ENCODE results near the gene MDFIC.

The MDFIC gene

DNA sequence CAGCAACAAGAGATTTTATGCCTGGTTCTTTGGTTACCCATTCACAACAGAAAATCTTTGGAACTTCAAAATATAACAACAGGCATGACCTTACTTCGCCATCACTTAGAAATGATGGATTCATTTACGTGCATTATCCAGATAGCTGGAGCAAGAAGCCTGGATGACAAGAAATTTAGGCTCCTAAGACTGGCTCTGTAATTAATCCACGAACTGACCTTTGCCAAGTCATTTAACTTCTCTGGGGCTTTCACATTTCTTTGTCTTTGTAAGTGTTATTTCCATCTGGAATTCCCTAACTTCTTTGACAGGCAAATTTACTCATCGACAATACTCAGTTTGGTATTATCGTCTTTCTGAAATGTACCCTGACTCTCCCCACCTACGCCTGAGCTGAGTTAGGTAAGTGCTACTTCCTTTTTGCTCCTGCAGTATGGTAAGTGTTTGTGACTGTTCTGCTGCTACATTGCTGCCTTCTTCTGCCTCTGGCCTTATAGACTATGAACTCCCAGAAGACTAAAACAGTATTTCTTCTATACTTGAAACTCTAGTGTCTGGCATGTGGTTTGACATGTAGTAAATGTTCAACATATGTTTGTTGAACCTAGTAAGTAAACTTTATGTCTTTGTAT is 5.5 kb upstream of the MDFIC start:
- no peak for DNase-seq (ENCODE audit: low read depth)
- no peak overlapping the region for H3K4me3 ChIP-seq (ENCODE audit: control insufficient read depth, low read depth, low read length)
- TF ChIP-seq, protein P1, sequence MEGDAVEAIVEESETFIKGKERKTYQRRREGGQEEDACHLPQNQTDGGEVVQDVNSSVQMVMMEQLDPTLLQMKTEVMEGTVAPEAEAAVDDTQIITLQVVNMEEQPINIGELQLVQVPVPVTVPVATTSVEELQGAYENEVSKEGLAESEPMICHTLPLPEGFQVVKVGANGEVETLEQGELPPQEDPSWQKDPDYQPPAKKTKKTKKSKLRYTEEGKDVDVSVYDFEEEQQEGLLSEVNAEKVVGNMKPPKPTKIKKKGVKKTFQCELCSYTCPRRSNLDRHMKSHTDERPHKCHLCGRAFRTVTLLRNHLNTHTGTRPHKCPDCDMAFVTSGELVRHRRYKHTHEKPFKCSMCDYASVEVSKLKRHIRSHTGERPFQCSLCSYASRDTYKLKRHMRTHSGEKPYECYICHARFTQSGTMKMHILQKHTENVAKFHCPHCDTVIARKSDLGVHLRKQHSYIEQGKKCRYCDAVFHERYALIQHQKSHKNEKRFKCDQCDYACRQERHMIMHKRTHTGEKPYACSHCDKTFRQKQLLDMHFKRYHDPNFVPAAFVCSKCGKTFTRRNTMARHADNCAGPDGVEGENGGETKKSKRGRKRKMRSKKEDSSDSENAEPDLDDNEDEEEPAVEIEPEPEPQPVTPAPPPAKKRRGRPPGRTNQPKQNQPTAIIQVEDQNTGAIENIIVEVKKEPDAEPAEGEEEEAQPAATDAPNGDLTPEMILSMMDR (conservative IDR thresholded peaks at IDR 0.05; ENCODE audit: control insufficient read depth, insufficient read depth, low read depth, low read length), result no peak

DNA sequence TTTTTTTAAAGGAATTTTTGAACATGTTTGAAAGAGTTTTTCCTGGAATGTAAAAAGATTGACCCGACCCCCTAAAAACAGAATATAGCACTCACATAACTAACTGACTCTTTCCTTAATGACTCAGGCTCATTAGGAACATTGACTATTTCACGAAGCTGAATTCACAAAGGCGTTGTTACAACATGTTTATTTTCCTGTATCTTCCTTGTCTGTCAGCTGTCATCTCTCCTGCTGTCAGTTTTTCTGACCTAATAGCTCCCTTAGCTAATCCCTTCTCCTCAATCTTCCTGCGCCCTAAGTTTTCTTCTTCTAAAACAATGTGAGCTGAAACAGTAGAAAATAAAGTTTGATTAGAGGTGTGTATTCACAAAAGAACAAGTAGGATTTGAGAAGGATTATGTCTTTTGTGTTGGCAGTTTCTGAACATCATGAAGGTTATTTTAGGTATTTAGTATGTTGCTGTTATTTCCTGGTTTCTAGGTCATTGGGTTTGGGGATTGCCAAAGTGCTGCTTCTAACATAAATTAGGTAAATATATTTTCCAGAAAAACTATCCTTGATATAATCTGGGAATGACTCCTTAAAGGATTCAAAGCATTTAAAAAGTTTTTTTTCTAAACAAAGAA is 4.6 kb upstream of the MDFIC start:
- DNase-seq (ENCODE audit: low read depth), result no peak
- TF ChIP-seq, protein P1 (conservative IDR thresholded peaks at IDR 0.05; ENCODE audit: control insufficient read depth, insufficient read depth, low read depth, low read length), result no peak

DNA sequence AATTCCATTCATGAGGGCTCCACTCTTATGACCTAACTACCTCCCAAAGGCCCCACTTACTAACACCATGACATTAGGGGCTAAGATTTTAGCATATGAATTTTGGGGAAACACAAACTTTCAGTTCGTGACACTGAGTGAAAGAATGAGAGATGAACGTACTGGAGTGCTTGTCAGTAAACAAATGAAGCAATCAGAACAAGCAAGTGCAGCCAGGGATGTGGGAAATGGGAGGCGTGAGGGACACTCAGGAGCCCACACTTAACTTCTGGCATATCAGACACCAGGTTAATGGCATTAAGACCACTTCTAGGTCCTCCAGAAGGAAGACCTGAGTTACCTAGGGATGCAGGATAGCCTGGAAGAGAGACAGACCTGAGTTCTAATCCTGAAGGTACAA is 2.3 kb upstream of the MDFIC start:
- TF ChIP-seq, protein P1 (conservative IDR thresholded peaks at IDR 0.05; ENCODE audit: control insufficient read depth, insufficient read depth, low read depth, low read length), result no peak
- DNase-seq (ENCODE audit: low read depth), result no peak
- no peak overlapping the region for H3K4me3 ChIP-seq (ENCODE audit: control insufficient read depth, low read depth, low read length)

More for the DNA sequence above, 4.6 kb upstream of the MDFIC start:
- H3K4me3 ChIP-seq (ENCODE audit: control insufficient read depth, low read depth, low read length), result no peak overlapping the region

- TF ChIP-seq, protein P1 (conservative IDR thresholded peaks at IDR 0.05; ENCODE audit: control insufficient read depth, insufficient read depth, low read depth, low read length), result no peak
- H3K4me3 ChIP-seq (ENCODE audit: control insufficient read depth, low read depth, low read length), result peak overlapping the region; percentile 71
- DNase-seq (ENCODE audit: low read depth), result no peak
Measured at GRCh38 chr7:114921631-114922025, 266 bp upstream of the MDFIC start.

- TF ChIP-seq, protein P1 (conservative IDR thresholded peaks at IDR 0.05; ENCODE audit: control insufficient read depth, insufficient read depth, low read depth, low read length), result no peak
- H3K4me3 ChIP-seq (ENCODE audit: control insufficient read depth, low read depth, low read length), result peak overlapping the region; percentile 71
- peak; percentile 86 for DNase-seq (ENCODE audit: low read depth)
Measured at GRCh38 chr7:114922652-114923402, 933 bp downstream of the MDFIC start.

- peak overlapping the region; percentile 71 for H3K4me3 ChIP-seq (ENCODE audit: control insufficient read depth, low read depth, low read length)
- TF ChIP-seq, protein P1 (conservative IDR thresholded peaks at IDR 0.05; ENCODE audit: control insufficient read depth, insufficient read depth, low read depth, low read length), result no peak
- no peak for DNase-seq (ENCODE audit: low read depth)
Measured at GRCh38 chr7:114923403-114923713, 1.5 kb downstream of the MDFIC start.
